Activated CD8-positive, alpha-beta memory T cell treated with anti-CD3 and anti-CD28 coated beads, Interleukin-2, amount 50 U/mL, for 1 hour (primary cell): ENCODE measurements around the gene MED29.

Source experiments
- DNase-seq: peaks from one replicate; pipeline ENCODE4 v3.0.0-alpha.2; 2020; ENCODE audit errors: extremely low read depth

MED29 gene

GRCh38 chr19:39411081-39411831, 20.1 kb downstream of the MED29 start:
- DNase-seq, result no peak

- DNase-seq, result peak; percentile 92
These were observed 20.6 kb downstream of the MED29 start for GRCh38 chr19:39411832-39412099.

DNA sequence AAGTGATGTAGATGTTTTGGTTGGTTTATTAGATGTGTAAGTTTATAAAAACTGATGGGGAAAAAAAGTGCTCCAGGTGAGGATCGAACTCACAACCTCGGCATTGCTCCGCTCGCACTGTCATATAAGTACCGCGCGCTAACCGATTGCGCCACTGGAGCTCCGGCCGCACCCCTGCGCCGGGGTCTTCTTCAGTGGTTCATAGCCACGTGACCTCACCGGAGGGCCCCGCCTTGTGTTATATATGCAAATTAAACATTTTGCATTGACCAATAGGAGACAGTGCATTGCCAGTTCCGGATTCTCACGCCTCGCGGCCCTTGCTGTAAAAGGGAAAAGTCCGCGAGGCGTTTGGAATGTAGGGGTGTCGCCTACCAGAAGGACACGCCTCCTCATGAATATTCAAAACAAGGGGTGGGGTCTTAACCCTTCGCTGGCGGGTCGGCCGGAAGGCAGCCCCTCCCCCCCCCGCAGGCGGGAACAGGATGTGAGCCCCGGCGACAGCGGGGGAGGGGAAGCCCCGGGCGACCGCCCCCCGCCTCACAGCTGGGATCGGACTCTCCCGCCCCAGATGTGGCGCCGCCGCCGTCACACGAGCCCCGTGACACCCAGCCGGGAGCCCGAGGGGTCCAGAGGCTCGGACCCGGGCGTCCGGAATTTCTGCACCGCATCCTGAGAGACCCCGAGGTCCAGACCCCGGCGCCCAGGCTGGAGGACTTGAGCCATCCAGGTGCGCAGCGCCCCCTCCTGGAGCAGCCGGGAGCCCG, 21.1 kb downstream of the MED29 start, which contains the start of gene PLEKHG2:
Gene PLEKHG2, plus strand, starts transcription at position 570 of the 767 bp plus-strand sequence. CDS start 1,418 bp downstream, outside the sequence.
- peak; percentile 97 for DNase-seq

GRCh38 chr19:39412867-39413271, 21.7 kb downstream of the MED29 start:
- DNase-seq, result no peak

GRCh38 chr19:39413272-39413910, 22.2 kb downstream of the MED29 start:
- DNase-seq, result no peak

DNA sequence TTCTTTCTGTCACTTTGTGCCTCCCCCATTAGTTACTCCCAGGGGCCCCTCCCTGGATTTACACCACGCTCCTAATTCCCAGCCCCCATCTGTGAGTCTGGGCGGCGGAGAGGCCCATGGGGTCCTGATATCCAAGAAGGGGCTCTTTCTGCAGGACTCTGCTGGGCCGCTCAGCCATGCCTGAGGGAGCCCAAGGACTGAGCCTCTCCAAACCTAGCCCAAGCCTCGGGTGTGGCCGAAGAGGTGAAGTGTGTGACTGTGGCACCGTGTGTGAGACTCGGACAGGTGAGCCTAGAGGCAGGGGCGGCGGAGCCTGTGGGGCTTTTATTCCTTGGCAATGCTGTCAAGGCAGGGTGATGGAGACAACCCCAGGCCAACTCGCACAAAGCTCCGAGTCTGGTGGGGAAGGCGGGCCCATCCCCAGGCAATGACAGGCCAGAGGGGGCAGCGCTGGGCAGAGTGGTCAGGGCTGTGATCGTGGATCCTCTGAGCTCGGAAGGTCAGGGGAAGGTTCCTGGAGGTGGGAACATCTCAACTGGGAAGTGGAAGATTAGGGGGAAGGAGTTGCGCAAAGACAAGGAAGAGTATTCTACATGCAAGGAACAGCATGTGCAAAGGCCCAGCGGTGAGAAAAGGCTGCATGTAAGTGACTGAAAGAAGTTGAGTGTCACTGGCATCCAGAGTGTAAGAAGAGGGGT, 22.9 kb downstream of the MED29 start:
- no peak for DNase-seq

DNA sequence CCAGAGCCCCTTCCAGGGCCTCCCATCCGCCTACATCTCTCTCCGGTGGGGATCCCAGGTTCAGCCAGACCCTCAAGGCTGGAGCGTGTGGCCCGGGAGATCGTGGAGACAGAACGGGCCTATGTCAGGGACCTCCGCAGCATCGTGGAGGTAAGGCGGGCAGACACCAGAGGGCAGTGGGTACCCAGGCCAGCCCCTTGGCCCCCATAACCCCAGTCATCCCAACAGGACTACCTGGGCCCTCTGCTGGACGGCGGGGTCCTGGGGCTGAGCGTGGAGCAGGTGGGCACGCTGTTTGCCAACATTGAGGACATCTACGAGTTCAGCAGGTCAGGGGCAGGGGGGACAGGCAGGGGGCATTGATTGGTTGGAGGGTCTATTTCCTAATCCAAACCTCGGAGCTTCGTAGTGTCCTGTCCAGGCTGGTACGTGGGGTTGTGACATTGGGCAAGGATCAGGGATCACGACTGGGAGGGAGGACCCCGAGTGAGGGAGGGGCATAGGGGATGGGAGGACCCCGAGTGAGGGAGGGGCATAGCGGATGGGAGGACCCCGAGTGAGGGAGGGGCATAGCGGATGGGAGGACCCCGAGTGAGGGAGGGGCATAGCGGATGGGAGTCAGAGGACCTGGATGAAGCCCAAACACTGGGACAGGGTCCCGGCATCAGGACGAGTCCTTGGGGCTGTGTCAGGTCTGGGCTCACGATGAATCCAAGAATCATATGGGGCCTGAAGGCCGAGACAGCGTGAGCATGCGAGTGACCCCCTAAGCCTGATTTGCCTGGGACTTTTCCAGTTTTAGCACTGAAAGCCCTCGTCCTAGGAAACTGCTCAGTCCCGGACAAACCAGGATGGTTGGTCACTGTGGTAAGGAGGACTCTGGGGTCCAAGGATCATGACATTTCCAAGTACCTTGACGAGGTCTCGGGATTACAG, 24.2 kb downstream of the MED29 start:
- DNase-seq, result no peak

GRCh38 chr19:39416152-39417120, 25.3 kb downstream of the MED29 start:
- DNase-seq, result no peak

DNA sequence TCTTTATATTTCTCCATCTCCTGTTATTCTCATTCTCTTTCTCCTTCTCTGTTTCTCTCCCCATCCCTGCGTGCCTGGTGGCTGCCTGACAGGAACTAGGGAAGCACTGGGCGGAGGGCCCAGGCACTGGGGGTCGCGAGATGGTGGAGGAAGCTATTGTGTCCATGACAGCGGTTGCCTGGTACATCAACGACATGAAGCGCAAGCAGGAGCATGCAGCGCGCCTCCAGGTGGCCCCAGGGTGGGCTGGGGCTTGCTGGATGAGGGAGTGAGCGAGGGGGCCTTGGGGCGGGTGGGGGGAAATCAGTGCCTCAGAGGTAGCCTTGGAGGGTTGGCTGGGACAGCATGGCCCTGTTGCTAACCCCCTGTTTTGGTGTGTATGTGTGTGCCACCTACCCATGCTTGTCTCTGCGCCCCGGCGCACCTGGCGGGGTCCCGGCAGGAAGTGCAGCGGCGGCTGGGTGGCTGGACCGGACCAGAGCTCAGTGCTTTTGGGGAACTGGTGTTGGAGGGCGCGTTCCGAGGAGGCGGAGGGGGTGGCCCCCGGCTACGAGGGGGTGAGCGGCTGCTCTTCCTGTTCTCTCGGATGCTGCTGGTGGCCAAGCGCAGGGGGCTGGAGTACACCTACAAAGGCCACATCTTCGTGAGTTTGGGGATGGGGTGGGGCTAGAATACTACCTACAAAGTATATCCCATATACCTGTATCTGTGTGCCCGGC, 26.4 kb downstream of the MED29 start:
- no peak for DNase-seq

GRCh38 chr19:39419003-39419402, 27.8 kb downstream of the MED29 start:
- no peak for DNase-seq

DNA sequence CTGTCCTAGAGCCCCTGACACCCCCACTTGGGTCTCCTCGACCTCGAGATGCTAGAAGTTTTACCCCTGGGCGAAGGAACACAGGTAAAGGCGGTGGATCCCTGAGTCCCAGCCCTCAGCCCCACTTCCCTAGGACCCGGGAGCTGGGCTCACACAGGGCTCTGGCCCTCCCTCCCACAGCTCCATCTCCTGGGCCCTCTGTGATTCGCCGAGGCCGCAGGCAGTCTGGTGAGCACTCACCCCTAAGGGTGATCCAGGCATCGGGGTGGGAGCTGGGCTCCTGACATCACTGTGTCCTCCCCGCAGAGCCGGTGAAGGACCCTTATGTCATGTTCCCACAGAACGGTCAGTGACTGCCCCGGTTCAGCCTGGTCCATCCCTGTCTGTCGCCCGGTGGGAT, 29.6 kb downstream of the MED29 start:
- DNase-seq, result no peak

GRCh38 chr19:39422020-39422419, 30.8 kb downstream of the MED29 start:
- no peak for DNase-seq

DNA sequence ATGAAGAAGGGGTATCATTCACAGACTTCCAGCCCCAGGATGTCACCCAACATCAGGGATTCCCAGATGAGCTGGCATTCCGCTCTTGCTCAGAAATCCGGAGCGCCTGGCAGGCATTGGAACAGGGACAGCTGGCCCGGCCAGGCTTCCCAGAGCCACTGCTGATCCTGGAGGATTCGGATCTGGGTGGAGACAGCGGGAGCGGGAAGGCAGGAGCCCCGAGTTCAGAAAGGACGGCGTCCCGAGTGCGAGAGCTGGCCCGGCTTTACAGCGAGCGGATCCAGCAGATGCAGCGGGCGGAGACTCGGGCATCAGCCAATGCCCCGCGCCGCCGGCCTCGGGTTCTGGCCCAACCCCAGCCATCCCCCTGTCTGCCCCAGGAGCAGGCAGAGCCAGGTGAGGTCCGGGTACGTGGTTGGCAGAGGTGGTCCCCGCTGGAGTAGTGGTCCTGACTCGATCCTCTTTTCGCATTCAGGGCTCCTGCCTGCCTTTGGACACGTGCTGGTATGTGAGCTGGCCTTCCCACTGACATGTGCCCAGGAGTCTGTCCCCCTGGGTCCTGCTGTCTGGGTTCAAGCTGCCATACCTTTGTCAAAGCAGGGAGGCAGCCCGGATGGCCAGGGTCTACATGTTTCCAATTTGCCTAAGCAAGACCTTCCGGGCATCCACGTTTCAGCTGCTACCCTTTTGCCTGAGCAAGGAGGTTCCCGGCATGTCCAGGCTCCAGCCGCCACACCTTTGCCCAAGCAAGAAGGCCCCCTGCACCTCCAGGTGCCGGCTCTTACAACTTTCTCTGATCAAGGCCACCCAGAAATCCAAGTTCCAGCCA, 32.3 kb downstream of the MED29 start:
- no peak for DNase-seq

DNA sequence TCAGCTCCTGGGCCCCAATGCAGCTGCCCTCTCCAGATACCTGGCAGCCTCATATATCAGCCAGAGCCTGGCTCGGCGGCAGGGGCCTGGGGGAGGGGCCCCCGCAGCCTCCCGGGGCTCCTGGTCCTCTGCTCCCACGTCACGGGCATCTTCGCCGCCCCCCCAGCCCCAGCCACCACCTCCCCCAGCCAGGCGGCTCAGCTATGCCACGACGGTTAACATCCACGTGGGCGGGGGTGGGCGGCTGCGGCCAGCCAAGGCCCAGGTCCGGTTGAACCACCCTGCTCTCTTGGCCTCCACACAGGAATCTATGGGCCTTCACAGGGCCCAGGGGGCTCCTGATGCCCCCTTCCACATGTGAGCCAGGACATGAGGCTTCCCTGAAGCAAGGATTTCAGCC, 33.8 kb downstream of the MED29 start:
- no peak for DNase-seq

DNA sequence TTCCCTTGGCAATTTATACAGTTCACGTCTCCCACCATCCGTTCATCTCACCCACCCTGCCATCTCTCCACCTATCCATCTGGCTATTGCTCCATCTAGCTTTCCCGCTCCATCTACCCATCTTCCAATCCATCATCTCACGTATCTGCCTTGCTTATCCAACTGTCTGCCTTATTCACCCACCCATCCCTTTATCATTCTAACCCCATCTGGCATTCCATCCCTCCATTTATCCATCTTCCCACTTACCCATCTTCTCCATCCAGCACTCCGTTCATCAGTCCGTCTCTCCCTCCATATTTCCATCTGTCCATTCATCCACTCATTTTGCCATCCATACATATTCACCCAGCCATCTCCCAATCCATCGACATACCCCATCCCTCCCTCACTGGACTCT, 34.6 kb downstream of the MED29 start:
- no peak for DNase-seq

DNA sequence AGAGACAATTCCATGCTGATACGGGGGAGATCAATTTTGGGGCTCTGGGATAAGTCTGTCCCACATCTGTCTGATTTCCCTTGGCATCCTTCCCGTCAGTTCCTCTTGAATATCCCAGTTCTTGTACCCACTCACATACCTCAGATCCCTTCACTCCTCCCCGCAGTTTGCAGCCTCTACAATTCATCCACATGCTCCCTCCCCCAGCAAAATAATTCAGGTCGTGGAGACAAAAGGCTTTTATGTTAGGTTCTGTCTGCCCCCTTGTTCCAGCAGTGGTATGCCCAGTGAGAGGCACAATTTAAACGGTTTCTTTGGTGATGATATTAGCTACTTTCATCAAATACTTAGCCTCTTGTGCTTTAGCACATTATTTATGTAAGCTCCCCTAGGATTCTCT, 35.0 kb downstream of the MED29 start:
- DNase-seq, result no peak

GRCh38 chr19:39427707-39428106, 36.5 kb downstream of the MED29 start:
- DNase-seq, result no peak
